ENCODE data around the gene JOSD2. TPM values are rescaled to one million over a fixed set of nuclear protein-coding genes. Genes with fewer than 3 reads are reported as not detected.
A peak's percentile ranks its signal among the peaks of the same experiment; 100 is the strongest.

JOSD2 gene
- total RNA-seq, 1 donor from 2014 or later, result 21.0 TPM

- CTCF ChIA-PET, result no interaction called here
- POLR2A ChIA-PET, result interaction anchor here (0.7 kb wide), 1 partner anchor 109 kb away, joined by 3 read pairs; no protein-coding TSS in a partner anchor
- no peaks in the 10 kb centered on the region for H3K9me3 Mint-ChIP-seq
- DNase-seq (no peak), ATAC-seq (ENCODE audit: low read depth) (no peak)
- intact Hi-C loops (cut with micrococcal nuclease), result no loop called here
- no peaks in the 10 kb centered on the region for H3K36me3 Mint-ChIP-seq (ENCODE audit: low read depth)
- no peak overlapping the region for H3K27ac Mint-ChIP-seq
- H3K4me1 Mint-ChIP-seq, result peaks cover 4% of the 10 kb centered on the region
- H3K4me3 Mint-ChIP-seq, result no peak overlapping the region
- no peak for TF ChIP-seq CTCF (IDR thresholded peaks at IDR 0.05)
- H3K27me3 Mint-ChIP-seq, result peaks cover 5% of the 10 kb centered on the region
Observed at GRCh38 chr19:50465986-50466705, 44.8 kb downstream of the JOSD2 start.

GRCh38 chr19:50465000-50465399 is 46.0 kb downstream of the JOSD2 start:
- Mint-ChIP-seq H3K27ac (no peak overlapping the region), H3K4me1 (peaks cover 13% of the 10 kb centered on the region), H3K36me3 (ENCODE audit: low read depth) (no peaks in the 10 kb centered on the region), H3K27me3 (peaks cover 5% of the 10 kb centered on the region), H3K4me3 (no peak overlapping the region), H3K9me3 (no peaks in the 10 kb centered on the region)
- ChIA-PET CTCF (no interaction called here), POLR2A (interaction anchor here (0.6 kb wide), 1 partner anchor 60 kb away, joined by 3 read pairs; no protein-coding TSS in a partner anchor)
- no peak for DNase-seq
- intact Hi-C loops (cut with micrococcal nuclease), result no loop called here
- no peak for ATAC-seq (ENCODE audit: low read depth)
- TF ChIP-seq CTCF (IDR thresholded peaks at IDR 0.05), result no peak

GRCh38 chr19:50464348-50464747 is 46.6 kb downstream of the JOSD2 start:
- Mint-ChIP-seq H3K9me3 (no peaks in the 10 kb centered on the region), H3K36me3 (ENCODE audit: low read depth) (no peaks in the 10 kb centered on the region), H3K4me3 (no peak overlapping the region), H3K4me1 (peaks cover 19% of the 10 kb centered on the region), H3K27ac (no peak overlapping the region), H3K27me3 (peaks cover 5% of the 10 kb centered on the region)
- ChIA-PET POLR2A (no interaction called here), CTCF (no interaction called here)
- intact Hi-C loops (cut with micrococcal nuclease), result no loop called here
- ATAC-seq (ENCODE audit: low read depth) (no peak), DNase-seq (no peak)
- no peak for TF ChIP-seq CTCF (IDR thresholded peaks at IDR 0.05)

- peaks cover 24% of the 10 kb centered on the region for H3K4me1 Mint-ChIP-seq
- H3K4me3 Mint-ChIP-seq, result no peak overlapping the region
- intact Hi-C loops (cut with micrococcal nuclease), result no loop called here
- no peaks in the 10 kb centered on the region for H3K9me3 Mint-ChIP-seq
- H3K36me3 Mint-ChIP-seq (ENCODE audit: low read depth), result no peaks in the 10 kb centered on the region
- ATAC-seq (ENCODE audit: low read depth), result no peak
- H3K27ac Mint-ChIP-seq, result no peak overlapping the region
- ChIA-PET POLR2A (interaction anchor here (0.6 to 1.1 kb wide), 3 partner anchors 16 to 1491 kb away, joined by 3 to 5 read pairs (median 4); no protein-coding TSS in a partner anchor), CTCF (interaction anchor here (1.0 to 4.1 kb wide), 6 partner anchors 48 to 211 kb away, joined by 4 to 92 read pairs (median 6); no protein-coding TSS in a partner anchor)
- no peak for DNase-seq
- no peak for TF ChIP-seq CTCF (IDR thresholded peaks at IDR 0.05)
- peaks cover 2% of the 10 kb centered on the region for H3K27me3 Mint-ChIP-seq
Observed at GRCh38 chr19:50462970-50463369, 48.0 kb downstream of the JOSD2 start.

GRCh38 chr19:50461066-50461875 is 49.7 kb downstream of the JOSD2 start:
- no peaks in the 10 kb centered on the region for H3K27me3 Mint-ChIP-seq
- no peaks in the 10 kb centered on the region for H3K36me3 Mint-ChIP-seq (ENCODE audit: low read depth)
- H3K9me3 Mint-ChIP-seq, result no peaks in the 10 kb centered on the region
- H3K4me1 Mint-ChIP-seq, result peaks cover 24% of the 10 kb centered on the region
- peak; percentile 61 for DNase-seq
- ChIA-PET POLR2A (interaction anchor here (0.5 to 2.9 kb wide), 22 partner anchors 11 to 343 kb away, joined by 3 to 36 read pairs (median 8); partner anchors contain the start of genes JOSD2, KCNC3, MYBPC2 and NR1H2), CTCF (interaction anchor here (0.7 to 4.1 kb wide), 24 partner anchors 11 to 460 kb away, joined by 3 to 92 read pairs (median 4); partner anchors contain the start of genes JOSD2 and NR1H2)
- ATAC-seq (ENCODE audit: low read depth), result peak; percentile 65
- peak; percentile 29 for TF ChIP-seq CTCF (IDR thresholded peaks at IDR 0.05)
- intact Hi-C loops (cut with micrococcal nuclease), result loop anchor here (1.0 kb wide), 6 partner anchors 15 to 209 kb away; partner anchors contain the start of genes EMC10 and GARIN5A
- H3K4me3 Mint-ChIP-seq, result peak overlapping the region; percentile 44
- peak overlapping the region; percentile 90 for H3K27ac Mint-ChIP-seq

All from activated B cell treated with CpG ODN at 0.5 μM for 24 hours (primary cell).